ENCODE measurements around the gene TRAM1L1. TPM values are rescaled to one million over a fixed set of nuclear protein-coding genes. Genes with fewer than 3 reads are reported as not detected.

TRAM1L1 gene
- total and polyA plus RNA-seq, 2 of the 13 experiments (the other 11 are each of a cell fraction or from before 2014, with no cell fraction given) = 0.18 to 0.44 TPM

DNA sequence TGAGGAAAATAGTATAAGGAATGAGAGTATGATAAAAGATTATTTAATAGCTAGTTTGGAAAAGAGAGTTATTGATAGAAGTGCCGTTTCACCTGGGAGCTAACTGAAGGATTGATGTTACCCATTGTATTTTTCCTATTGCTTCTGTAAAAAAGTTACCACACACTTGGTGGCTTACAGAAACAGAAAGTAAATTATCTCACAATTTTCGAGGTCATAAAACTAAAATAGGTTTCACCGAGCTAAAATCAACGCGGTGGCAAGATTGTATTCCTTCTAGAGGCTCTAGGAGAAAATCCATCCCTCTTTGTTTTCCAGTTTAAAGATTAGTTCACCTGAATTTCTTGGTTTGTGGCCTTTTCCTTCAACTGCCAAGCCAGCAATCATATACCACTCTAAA is 11.1 kb upstream of the TRAM1L1 start (continued):
- TF ChIP-seq, protein P1, sequence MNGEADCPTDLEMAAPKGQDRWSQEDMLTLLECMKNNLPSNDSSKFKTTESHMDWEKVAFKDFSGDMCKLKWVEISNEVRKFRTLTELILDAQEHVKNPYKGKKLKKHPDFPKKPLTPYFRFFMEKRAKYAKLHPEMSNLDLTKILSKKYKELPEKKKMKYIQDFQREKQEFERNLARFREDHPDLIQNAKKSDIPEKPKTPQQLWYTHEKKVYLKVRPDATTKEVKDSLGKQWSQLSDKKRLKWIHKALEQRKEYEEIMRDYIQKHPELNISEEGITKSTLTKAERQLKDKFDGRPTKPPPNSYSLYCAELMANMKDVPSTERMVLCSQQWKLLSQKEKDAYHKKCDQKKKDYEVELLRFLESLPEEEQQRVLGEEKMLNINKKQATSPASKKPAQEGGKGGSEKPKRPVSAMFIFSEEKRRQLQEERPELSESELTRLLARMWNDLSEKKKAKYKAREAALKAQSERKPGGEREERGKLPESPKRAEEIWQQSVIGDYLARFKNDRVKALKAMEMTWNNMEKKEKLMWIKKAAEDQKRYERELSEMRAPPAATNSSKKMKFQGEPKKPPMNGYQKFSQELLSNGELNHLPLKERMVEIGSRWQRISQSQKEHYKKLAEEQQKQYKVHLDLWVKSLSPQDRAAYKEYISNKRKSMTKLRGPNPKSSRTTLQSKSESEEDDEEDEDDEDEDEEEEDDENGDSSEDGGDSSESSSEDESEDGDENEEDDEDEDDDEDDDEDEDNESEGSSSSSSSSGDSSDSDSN (CRISPR knock-in tag; IDR thresholded peaks at IDR 0.05) = no peak
- TF ChIP-seq, protein P2, sequence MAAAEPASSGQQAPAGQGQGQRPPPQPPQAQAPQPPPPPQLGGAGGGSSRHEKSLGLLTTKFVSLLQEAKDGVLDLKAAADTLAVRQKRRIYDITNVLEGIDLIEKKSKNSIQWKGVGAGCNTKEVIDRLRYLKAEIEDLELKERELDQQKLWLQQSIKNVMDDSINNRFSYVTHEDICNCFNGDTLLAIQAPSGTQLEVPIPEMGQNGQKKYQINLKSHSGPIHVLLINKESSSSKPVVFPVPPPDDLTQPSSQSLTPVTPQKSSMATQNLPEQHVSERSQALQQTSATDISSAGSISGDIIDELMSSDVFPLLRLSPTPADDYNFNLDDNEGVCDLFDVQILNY (CRISPR knock-in tag; conservative IDR thresholded peaks at IDR 0.05) = no peak
- TF ChIP-seq ZC3H4 (CRISPR knock-in tag; IDR thresholded peaks at IDR 0.05; ENCODE audit: borderline replicate concordance) = no peak
- TF ChIP-seq NONO (IDR thresholded peaks at IDR 0.05) = no peak
- TF ChIP-seq NONO (CRISPR knock-in tag; conservative IDR thresholded peaks at IDR 0.05) = no peak

DNA sequence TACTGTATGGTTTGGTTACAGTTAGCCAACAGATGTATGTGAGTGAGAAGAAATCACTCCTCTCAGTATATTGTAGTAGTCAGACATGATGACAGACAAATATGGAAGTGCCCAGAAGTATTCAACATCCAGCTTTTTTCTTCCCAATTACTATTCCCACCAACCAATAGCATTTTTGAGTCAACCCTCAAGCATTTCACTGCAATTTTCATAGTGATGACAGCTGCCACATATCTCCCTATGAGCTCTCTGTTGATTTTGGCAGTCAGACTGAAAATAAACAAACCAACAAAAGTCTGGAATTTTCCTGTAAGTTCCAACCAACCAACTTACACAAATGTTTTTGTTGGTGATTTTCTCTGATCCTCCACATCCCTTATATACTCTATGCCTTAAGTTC is 8.2 kb upstream of the TRAM1L1 start:
- in situ Hi-C loops (cut with HindIII; ENCODE audit: extremely low pct_ligation_motif_present, low pct_unique_long_range_greater_than_20kb) (no loop called here), intact Hi-C loops (cut with micrococcal nuclease; ENCODE audit: unreplicated experiment) (no loop called here)
- H3K9ac ChIP-seq (ENCODE audit: insufficient read depth, low read depth, low read length) = no peak overlapping the region
- H3K79me2 ChIP-seq (ENCODE audit: insufficient read depth, low read length) = no peaks in the 10 kb centered on the region
- H3K9me3 ChIP-seq (ENCODE audit: low read length) = no peaks in the 10 kb centered on the region
- no peaks in the 10 kb centered on the region for H3K36me3 ChIP-seq (replicated peaks in 1 of 2; ENCODE audit: control insufficient read depth in 1 of 2, insufficient read depth in 2 of 2, low read length in 2 of 2)
- H3K4me1 ChIP-seq (ENCODE audit: insufficient read depth, low read length) = no peaks in the 10 kb centered on the region
- FAIRE-seq (no peak), ATAC-seq (no peak), DNase-seq (ENCODE audit: low spot score) (no peak)
- no peaks in the 10 kb centered on the region for H4K20me1 ChIP-seq (ENCODE audit: insufficient read depth, low read length)
- H3K4me2 ChIP-seq (ENCODE audit: low read depth, low read length) = no peak overlapping the region
- no peaks in the 10 kb centered on the region for H3K27me3 ChIP-seq (ENCODE audit: control insufficient read depth in 1 of 2, insufficient read depth in 2 of 2, low read length in 2 of 2)
- no peak overlapping the region for H2AFZ ChIP-seq (ENCODE audit: low read length)
- no TSS peak for BruUV-seq (replicated peaks)
- H3K4me3 ChIP-seq (replicated peaks in 1 of 3; ENCODE audit: insufficient read depth in 1 of 3, low read depth in 2 of 3, low read length in 3 of 3) = no peak overlapping the region
- POLR2A ChIA-PET = no interaction called here
- no peak overlapping the region for H3K27ac ChIP-seq (ENCODE audit: extremely low read length, insufficient read depth, low read length)
- CTCF ChIA-PET (ENCODE audit: low intra/inter-chr PET ratio, low total read pairs) = no interaction called here
- TF ChIP-seq, protein P3, sequence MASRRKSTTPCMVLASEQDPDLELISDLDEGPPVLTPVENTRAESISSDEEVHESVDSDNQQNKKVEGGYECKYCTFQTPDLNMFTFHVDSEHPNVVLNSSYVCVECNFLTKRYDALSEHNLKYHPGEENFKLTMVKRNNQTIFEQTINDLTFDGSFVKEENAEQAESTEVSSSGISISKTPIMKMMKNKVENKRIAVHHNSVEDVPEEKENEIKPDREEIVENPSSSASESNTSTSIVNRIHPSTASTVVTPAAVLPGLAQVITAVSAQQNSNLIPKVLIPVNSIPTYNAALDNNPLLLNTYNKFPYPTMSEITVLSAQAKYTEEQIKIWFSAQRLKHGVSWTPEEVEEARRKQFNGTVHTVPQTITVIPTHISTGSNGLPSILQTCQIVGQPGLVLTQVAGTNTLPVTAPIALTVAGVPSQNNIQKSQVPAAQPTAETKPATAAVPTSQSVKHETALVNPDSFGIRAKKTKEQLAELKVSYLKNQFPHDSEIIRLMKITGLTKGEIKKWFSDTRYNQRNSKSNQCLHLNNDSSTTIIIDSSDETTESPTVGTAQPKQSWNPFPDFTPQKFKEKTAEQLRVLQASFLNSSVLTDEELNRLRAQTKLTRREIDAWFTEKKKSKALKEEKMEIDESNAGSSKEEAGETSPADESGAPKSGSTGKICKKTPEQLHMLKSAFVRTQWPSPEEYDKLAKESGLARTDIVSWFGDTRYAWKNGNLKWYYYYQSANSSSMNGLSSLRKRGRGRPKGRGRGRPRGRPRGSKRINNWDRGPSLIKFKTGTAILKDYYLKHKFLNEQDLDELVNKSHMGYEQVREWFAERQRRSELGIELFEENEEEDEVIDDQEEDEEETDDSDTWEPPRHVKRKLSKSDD (CRISPR knock-in tag; IDR thresholded peaks at IDR 0.05; ENCODE audit: low read depth) = no peak
- TF ChIP-seq FOSL2 (CRISPR knock-in tag; IDR thresholded peaks at IDR 0.05) = no peak
- TF ChIP-seq, protein P4, sequence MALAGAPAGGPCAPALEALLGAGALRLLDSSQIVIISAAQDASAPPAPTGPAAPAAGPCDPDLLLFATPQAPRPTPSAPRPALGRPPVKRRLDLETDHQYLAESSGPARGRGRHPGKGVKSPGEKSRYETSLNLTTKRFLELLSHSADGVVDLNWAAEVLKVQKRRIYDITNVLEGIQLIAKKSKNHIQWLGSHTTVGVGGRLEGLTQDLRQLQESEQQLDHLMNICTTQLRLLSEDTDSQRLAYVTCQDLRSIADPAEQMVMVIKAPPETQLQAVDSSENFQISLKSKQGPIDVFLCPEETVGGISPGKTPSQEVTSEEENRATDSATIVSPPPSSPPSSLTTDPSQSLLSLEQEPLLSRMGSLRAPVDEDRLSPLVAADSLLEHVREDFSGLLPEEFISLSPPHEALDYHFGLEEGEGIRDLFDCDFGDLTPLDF (CRISPR knock-in tag; IDR thresholded peaks at IDR 0.05) = no peak
- TF ChIP-seq, protein P5, sequence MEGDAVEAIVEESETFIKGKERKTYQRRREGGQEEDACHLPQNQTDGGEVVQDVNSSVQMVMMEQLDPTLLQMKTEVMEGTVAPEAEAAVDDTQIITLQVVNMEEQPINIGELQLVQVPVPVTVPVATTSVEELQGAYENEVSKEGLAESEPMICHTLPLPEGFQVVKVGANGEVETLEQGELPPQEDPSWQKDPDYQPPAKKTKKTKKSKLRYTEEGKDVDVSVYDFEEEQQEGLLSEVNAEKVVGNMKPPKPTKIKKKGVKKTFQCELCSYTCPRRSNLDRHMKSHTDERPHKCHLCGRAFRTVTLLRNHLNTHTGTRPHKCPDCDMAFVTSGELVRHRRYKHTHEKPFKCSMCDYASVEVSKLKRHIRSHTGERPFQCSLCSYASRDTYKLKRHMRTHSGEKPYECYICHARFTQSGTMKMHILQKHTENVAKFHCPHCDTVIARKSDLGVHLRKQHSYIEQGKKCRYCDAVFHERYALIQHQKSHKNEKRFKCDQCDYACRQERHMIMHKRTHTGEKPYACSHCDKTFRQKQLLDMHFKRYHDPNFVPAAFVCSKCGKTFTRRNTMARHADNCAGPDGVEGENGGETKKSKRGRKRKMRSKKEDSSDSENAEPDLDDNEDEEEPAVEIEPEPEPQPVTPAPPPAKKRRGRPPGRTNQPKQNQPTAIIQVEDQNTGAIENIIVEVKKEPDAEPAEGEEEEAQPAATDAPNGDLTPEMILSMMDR (CRISPR knock-in tag; IDR thresholded peaks at IDR 0.05) = no peak
- TF ChIP-seq SIX1 (CRISPR knock-in tag; IDR thresholded peaks at IDR 0.05; ENCODE audit: borderline replicate concordance) = no peak
- TF ChIP-seq CCAR2 (optimal IDR thresholded peaks at IDR 0.05; ENCODE audit: low read depth, low read length) = no peak
- TF ChIP-seq KAT2B (IDR thresholded peaks at IDR 0.05; ENCODE audit: borderline replicate concordance, low read depth, low read length) = no peak
- no peak for TF ChIP-seq ZNF605 (CRISPR knock-in tag; IDR thresholded peaks at IDR 0.05)
- TF ChIP-seq SP5 (CRISPR knock-in tag; IDR thresholded peaks at IDR 0.05; ENCODE audit: borderline replicate concordance, low read depth) = no peak
- TF ChIP-seq MEIS1 (CRISPR knock-in tag; IDR thresholded peaks at IDR 0.05; ENCODE audit: borderline replicate concordance) = no peak
- no peak for TF ChIP-seq ZNF567 (CRISPR knock-in tag; IDR thresholded peaks at IDR 0.05; ENCODE audit: borderline replicate concordance)

All from HepG2 (cell line).